ENCODE results near the gene BRD3.

DNA sequence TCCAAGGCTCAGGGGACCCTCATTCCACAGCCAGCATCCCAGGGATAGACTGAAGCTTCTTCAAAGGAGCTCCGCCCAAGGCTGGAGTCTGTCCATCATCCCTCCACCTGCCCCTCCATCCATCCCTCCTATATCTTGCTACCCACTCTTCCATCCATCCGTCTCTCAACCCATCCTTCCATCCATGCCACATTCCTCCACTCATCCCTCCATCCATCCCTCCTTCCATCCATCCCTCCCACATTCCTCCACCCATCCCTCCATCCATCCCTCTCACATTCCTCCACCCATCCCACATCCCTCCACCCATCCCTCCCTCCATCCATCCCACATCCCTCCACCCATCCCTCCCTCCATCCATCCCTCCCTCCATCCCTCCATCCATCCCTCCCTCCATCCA is 70.2 kb downstream of the BRD3 start:
- no peak for TF ChIP-seq EZH2 (IDR thresholded peaks at IDR 0.05; ENCODE audit: borderline replicate concordance, low read depth, low read length, poor library complexity, severe bottlenecking)
- no peak for TF ChIP-seq CTCF (conservative IDR thresholded peaks at IDR 0.05; ENCODE audit: low read depth, low read length)

Measured in A673 (cell line).